ENCODE results near the gene ST6GALNAC3. TPM values are rescaled to one million over a fixed set of nuclear protein-coding genes. Genes with fewer than 3 reads are reported as not detected.

The ST6GALNAC3 gene
- 46.8 TPM for total RNA-seq (ENCODE audit: unreplicated experiment)
- long read RNA-seq, partial matches to known transcripts, result 0 of 2 reads
- long read RNA-seq, other reads (novel, unspliced or antisense), result 2 of 2 reads

- Mint-ChIP-seq H3K9me3 (ENCODE audit: unreplicated experiment) (no peaks in the 10 kb centered on the region), H3K36me3 (ENCODE audit: low read depth, unreplicated experiment) (no peaks in the 10 kb centered on the region), H3K27me3 (ENCODE audit: unreplicated experiment) (peaks cover 5% of the 10 kb centered on the region), H3K27ac (ENCODE audit: unreplicated experiment) (peak within 1 kb of the TSS; percentile 89), H3K4me3 (ENCODE audit: unreplicated experiment) (peak within 1 kb of the TSS; percentile 96), H3K4me1 (ENCODE audit: unreplicated experiment) (peaks cover 34% of the 10 kb centered on the region)
- TF ChIP-seq, protein P1, sequence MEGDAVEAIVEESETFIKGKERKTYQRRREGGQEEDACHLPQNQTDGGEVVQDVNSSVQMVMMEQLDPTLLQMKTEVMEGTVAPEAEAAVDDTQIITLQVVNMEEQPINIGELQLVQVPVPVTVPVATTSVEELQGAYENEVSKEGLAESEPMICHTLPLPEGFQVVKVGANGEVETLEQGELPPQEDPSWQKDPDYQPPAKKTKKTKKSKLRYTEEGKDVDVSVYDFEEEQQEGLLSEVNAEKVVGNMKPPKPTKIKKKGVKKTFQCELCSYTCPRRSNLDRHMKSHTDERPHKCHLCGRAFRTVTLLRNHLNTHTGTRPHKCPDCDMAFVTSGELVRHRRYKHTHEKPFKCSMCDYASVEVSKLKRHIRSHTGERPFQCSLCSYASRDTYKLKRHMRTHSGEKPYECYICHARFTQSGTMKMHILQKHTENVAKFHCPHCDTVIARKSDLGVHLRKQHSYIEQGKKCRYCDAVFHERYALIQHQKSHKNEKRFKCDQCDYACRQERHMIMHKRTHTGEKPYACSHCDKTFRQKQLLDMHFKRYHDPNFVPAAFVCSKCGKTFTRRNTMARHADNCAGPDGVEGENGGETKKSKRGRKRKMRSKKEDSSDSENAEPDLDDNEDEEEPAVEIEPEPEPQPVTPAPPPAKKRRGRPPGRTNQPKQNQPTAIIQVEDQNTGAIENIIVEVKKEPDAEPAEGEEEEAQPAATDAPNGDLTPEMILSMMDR (IDR thresholded peaks at IDR 0.05; ENCODE audit: unreplicated experiment), result no peak
- DNase-seq (ENCODE audit: low spot score), result peak; percentile 83
Observed at GRCh38 chr1:76074321-76075187, at the start of gene ST6GALNAC3. Gene ST6GALNAC3 (plus strand): TSS chr1:76074746.

- no peak overlapping the region for H3K27ac Mint-ChIP-seq (ENCODE audit: unreplicated experiment)
Observed at GRCh38 chr1:76027341-76027740, 47.2 kb upstream of the ST6GALNAC3 start.

DNA sequence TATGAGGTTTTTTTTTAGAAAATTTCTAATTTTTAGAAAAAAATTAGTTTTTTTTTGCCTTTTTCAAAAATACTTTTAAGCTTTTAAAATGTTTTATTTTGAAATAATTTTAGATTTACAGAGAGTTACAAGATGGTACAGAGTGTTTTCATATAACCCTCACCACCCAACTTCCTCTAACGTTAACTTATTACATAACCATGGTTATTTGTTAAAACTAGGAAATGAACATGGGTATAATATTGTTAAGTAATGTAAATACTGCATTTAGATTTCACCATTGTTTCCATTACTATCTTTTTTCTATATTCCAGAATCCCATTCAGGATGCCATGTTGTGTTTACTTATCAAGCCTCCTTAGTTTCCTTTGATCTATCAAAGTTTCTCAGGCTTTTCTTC is 45.2 kb upstream of the ST6GALNAC3 start:
- TF ChIP-seq, protein P1 (IDR thresholded peaks at IDR 0.05; ENCODE audit: unreplicated experiment), result no peak
- Mint-ChIP-seq H3K9me3 (ENCODE audit: unreplicated experiment) (no peaks in the 10 kb centered on the region), H3K27ac (ENCODE audit: unreplicated experiment) (no peak overlapping the region), H3K4me3 (ENCODE audit: unreplicated experiment) (no peak overlapping the region), H3K27me3 (ENCODE audit: unreplicated experiment) (peaks cover 1% of the 10 kb centered on the region), H3K4me1 (ENCODE audit: unreplicated experiment) (no peaks in the 10 kb centered on the region), H3K36me3 (ENCODE audit: low read depth, unreplicated experiment) (no peaks in the 10 kb centered on the region)
- no peak for DNase-seq (ENCODE audit: low spot score)

More at GRCh38 chr1:76027341-76027740, 47.2 kb upstream of the ST6GALNAC3 start:
- Mint-ChIP-seq H3K9me3 (ENCODE audit: unreplicated experiment) (no peaks in the 10 kb centered on the region), H3K4me1 (ENCODE audit: unreplicated experiment) (no peaks in the 10 kb centered on the region), H3K27me3 (ENCODE audit: unreplicated experiment) (peaks cover 1% of the 10 kb centered on the region), H3K36me3 (ENCODE audit: low read depth, unreplicated experiment) (no peaks in the 10 kb centered on the region), H3K4me3 (ENCODE audit: unreplicated experiment) (no peak overlapping the region)
- no peak for DNase-seq (ENCODE audit: low spot score)
- TF ChIP-seq, protein P1 (IDR thresholded peaks at IDR 0.05; ENCODE audit: unreplicated experiment), result no peak

DNA sequence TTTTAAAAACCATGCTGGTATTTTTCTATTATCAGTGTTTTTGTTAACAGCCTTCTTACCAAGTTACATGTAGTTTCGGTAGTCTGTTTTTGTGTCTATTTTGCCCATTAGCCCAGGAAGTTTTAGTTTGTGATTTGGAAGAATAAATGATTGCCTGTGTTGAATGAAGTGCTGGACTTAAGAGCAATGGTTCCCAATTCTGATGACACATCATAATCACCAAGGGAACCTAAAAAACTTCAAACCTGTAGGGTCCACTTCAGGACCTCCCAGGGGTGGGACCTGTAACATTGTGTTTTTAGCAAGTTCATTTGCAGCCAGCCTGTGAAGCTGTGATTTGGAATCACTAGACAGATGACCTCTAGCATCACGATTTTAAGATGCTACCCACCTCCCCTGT is 43.0 kb upstream of the ST6GALNAC3 start:
- Mint-ChIP-seq H3K27me3 (ENCODE audit: unreplicated experiment) (peaks cover 1% of the 10 kb centered on the region), H3K36me3 (ENCODE audit: low read depth, unreplicated experiment) (no peaks in the 10 kb centered on the region), H3K4me1 (ENCODE audit: unreplicated experiment) (no peaks in the 10 kb centered on the region), H3K4me3 (ENCODE audit: unreplicated experiment) (no peak overlapping the region), H3K27ac (ENCODE audit: unreplicated experiment) (no peak overlapping the region), H3K9me3 (ENCODE audit: unreplicated experiment) (no peaks in the 10 kb centered on the region)
- no peak for DNase-seq (ENCODE audit: low spot score)
- TF ChIP-seq, protein P1 (IDR thresholded peaks at IDR 0.05; ENCODE audit: unreplicated experiment), result no peak
